Dermis microvascular lymphatic vessel endothelial cell (primary cell): ENCODE results near the gene TNFSF10. TPM values are rescaled to one million over a fixed set of nuclear protein-coding genes. Genes with fewer than 3 reads are reported as not detected.

ENCODE experiments used
- DNase-seq, 2 donors: peaks; one replicate each; pipeline versions ENCODE4 v3.0.0 to v3.0.0-alpha.2; 2010; ENCODE audit warnings: low read depth in 2 of 2
- total RNA-seq: library from RNA; depleted of rRNA; stranded (reverse); fragments of >200 nt; gene quantifications from 2 replicates; pipeline ENCODE4 v1.2.1, GENCODE V29; 2014

The TNFSF10 gene
- total RNA-seq, 1 donor from 2014 or later, result 53.9 TPM

DNA sequence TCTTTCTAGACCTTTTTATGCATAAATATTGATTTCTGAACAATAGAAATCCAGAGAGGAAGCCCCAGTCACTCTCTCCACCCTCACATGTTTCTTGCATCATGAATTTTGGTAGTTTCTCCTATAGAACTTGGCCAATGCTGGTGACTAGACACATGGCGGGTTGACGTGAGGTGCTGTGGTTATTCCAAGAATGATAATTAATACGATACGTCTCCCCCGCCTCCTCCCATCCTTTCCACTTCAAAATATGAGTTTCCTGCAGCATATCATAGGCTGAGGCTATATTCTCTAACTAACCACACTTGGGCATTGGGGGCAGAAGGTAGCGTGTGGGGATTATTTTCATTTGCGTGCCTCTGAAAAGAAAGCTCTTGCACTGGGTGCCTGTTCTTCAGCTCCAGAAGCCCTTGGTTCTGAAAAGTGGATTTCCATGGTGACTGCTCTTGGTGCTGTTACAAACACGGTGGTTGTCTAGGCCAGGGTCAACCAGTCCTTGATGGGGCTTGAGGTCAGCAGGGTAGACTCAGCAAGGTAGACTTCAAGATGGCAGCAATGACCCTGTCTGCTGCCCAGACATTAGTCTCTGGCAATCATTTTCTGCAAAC, 5.3 kb downstream of the TNFSF10 start:
- no peak for DNase-seq

DNA sequence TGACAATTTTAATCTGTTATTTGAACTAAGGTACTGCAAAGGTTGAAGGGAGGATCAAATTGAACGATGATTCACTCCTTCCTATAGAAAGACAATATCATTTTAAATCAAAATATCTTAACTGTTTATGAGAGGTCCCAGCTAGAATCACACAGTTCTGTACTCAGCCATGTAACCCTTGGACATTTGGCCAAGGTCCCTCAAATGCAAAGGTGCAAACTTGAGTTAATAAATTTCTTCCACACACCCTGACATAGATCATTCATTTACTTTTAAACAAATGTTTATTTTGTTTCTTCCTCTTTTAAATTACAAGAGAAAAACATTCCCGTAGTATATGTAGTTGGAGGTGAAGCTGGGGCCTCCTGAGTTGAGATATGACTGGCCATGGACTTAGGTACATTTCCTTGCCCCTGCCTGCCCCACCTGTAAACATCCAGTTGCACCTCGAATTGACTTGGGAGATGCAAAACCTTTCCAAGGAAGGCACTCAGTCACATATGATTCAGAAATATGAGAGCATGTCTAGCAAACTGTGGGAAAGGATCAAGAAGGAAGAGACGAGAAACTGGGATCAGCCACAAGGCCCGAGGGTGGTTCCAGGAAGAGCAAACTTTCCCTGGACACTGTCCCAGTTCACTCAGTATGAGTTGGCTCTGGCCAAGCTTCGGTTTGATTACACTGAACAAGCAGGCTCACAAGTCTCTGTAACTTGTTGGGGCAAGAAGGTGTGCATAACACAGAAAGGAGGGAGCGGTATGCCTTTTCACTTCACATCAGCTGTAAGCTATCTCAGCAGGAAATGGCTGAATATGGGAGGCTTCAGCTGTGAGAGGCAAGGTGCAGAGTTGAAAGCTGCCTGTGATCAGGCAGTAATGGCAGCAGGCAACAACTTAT, 6.7 kb downstream of the TNFSF10 start:
- DNase-seq, result peak in 1 of 2 donors; percentile 91

DNA sequence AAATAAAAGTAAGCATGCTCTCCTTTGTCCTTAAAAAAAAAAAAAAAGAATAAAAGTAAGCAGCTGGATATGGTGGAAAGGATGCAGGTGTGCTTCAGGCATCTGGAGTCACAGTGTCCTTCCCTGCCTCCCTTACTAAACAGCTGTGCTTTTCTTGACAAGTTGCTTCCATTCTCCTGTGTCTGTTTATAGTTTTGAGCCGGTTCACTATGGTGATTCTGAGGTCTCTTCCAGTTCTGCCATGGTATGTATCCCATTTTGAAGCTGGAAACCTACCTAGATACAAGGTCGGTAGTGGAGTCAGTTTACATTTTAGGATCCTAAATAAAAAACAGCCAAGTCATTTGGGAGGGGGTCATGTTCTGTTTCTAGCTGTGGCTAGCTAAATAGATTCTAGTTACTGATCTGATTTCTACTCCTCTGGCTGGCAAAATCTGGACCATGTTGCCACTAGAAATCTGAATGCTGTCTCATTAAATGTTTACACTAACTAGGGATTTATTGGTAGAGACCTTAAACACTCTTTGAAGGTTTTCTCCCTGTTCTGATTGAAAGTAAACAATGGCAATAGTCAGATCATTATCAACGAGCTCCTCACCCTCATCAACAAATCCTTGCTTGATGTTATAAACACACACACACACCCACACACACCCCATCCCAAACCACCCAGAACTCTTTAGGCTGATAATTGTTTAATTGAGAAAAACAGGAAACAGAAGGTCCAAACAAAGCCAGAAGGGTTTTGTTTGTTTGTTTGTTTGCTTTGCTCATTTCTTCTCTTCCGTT, 7.9 kb downstream of the TNFSF10 start:
- peak in 1 of 2 donors; percentile 74 for DNase-seq

DNA sequence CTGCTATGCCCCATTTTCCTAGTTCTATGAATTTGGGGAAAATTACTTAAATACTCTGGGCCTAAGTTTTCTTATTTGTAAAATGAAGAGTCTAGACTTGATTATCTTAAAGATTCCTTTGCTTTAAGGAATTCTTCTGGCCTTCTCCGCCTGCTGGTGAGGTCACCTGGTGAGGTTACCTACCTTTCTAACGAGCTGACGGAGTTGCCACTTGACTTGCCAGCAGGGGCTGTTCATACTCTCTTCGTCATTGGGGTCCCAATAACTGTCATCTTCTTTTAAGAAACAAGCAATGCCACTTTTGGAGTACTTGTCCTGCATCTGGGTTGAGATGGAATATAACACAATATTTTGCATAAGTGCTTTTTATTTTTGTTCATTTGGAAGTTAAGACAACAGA, 8.6 kb downstream of the TNFSF10 start:
- DNase-seq, result no peak

DNA sequence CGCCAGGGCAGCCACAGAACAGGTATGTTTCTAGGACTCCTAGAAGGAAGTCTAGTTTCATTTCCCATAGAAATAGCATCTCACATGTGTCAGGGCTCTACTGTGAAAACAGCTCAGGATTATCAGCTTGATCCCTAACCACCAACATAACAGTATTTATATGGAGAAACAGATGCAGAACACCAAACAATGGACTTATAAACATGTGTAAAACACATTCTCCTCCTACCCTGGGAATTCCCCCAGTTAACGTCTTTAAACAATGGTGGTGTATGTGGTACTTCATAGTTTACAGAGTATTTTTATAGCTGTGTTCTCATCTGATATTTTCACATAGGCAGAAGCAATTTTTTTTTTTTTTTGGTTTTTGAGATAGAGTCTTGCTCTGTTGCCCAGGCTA, 9.7 kb downstream of the TNFSF10 start:
- peak in 1 of 2 donors; percentile 86 for DNase-seq

DNA sequence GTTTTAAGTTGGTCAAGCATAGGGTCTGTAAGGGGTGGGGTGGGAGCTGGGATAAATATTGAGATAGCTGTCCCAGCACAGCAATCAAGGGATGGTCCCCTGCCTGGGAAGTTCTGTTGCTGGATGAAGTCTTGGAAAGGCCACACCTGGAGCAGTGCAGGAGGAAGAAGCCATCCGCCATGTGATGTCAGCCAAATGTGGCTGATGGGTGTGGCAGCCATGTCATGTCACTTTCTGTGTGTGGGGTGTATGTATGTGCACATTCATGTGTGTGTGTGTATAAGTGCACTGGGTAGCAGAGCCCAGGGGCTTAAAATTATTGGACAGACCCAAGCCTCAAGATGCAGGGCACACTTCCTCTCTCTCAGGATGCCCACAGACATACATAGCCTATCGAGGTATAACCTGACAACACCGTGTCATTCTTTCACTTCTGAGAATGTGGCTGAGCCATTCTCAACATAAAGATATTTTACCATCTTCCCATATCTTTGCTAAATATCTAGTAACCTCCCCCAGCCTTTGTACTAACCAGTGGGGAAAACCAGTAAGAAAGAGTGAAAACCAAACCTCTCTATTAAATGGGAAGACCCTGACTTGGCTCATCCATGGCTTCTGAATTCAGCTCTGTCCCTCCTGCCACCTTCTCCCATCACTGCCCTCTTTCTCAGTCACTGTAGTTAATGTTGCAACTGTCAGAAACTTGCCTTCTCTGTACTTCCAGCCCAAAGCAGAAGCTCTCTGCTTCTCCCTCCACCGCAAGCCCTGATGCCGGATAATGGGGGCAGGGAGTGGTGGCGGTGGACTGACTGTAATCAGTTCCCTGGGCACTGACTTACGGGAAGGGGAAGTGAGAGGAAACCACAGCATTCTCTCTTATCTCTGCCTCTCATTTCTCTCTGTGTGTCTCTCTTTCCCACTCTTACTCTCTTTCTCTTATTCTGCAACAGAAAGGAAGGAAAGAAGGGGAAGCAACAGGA, 11.2 kb downstream of the TNFSF10 start:
- DNase-seq, result peak in 1 of 2 donors; percentile 52

DNA sequence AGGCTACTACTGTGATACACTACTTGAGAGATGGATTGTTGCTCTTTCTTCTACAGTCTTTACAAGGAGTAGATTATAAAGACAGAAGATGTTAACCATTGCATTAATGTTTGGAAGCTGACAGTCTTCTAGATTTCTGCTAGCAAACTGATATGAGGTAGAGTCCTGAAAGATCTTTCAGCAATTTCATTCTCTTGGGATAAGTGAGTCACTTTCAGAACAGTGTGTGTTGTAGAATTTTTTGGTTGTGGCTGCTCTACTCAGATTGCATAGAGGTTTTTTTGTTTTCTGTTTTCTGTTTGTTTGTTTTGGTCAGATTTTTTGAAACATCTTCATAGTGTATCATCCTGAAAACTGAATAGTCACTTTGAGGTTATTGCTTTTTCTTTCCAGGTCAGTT, 17.1 kb downstream of the TNFSF10 start:
- no peak for DNase-seq

DNA sequence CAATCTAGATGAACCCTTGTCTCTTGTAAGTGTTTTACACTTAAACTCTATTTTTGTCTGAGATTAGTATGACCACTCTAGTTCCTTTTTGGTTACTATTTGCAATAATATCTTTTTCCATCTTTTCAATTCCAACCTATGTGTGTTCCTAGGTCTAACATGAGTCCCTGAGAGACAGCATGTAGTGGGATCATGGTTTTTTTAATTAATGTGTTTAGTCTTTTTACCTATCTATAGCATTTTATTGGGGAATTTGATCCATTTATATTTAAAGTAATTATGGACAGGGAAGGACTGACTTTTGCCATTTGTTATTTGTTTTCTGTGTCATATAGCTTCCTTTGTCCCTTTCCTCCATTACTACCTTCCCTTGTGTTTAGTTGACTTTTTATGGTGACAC, 21.7 kb downstream of the TNFSF10 start:
- no peak for DNase-seq

DNA sequence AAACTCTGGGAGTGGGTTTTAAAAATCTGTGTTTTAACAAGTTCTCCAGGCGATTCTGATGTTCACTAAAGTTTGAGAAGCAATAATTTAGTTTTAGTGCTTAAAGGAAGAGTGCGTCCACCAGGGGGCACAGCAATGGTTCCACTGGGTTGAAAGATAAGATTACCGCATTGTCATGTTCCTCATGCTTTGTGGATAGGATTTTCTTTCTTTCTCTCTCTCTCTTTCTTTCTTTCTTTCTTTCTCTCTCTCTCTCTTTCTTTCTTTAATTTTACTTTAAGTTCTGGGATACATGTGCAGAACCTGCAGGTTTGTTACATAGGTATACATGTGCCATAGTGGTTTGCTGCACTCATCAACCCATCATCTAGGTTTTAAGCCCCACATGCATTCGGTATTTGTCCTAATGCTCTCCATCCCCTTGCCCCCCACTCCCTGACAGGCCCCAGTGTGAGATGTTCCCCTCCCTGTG, 33.0 kb downstream of the TNFSF10 start:
- DNase-seq, result peak; percentile 67 to 82

DNA sequence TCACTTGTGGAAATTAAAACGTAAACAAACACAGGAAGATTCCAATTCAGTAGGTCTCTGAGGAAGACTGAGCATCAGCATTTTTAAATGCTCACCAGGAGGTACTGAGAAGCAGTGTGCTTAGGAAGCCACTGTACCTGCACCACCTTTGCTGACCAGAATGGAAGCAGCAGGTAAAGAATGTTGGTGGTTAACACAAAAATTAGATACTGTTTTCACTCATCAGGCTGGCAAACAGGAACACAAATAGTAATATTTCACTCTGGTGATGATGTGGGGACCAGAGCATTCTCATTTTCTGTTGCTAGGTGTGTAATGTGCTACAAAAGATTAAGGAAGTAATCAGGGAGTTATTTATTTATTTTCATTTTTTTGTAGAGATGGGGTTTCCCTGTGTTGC, 45.1 kb downstream of the TNFSF10 start:
- DNase-seq, result no peak

DNA sequence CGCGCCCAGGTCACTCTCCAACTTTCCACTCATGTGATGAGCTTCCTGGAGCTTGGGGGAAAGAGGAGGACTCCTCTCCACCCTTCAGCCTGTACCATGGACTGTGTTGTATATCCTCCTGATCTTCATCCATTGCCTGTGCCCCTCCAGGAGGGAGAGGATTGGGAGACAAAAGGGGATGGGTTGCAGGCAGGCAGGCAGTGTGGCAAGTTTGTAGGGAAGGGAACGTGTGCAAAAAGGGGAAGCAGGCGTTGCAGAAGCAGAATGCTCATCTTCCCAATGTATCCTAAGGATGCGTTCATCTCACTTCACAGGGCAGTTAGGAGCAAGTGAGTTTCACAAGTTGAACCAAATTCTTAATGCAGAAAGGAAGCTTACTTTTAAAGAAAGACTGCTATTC, 46.9 kb downstream of the TNFSF10 start:
- no peak for DNase-seq

DNA sequence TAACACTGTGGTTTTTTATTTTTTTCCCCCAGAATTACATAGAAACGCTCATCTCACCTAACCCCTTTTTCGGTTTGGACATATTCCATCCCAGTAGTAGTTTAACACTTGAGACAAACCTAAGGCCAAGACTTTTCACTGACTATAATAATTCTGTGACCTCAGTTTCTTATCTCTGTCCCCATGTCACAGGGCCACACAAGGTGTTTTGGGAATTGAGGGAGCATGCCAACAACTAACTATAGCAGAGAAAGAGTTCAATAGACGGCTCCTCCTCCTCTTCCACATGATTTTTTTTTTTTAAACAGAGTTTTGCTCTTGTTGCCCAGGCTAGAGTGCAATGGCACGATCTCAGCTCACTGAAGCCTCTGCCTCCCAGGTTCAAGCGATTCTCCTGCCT, 47.5 kb downstream of the TNFSF10 start:
- DNase-seq, result no peak

DNA sequence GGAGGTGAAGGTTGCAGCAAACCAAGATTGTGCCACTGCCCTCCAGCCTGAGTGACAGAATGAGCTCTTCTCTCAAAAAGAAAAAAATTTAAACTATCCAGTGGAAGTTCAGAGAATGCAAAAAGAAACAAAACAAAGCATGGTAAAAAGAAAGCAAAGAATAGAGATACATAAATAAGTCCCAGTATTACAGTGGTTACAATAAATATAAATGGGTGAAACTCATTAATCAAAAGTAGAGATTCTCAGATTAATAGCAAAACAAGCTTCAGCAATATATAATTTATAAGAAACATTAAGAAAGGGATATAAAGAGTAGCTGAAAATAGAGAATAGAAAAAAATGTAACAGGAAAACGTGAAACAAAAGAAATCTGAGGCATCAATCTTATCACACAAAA, 51.3 kb downstream of the TNFSF10 start:
- no peak for DNase-seq

DNA sequence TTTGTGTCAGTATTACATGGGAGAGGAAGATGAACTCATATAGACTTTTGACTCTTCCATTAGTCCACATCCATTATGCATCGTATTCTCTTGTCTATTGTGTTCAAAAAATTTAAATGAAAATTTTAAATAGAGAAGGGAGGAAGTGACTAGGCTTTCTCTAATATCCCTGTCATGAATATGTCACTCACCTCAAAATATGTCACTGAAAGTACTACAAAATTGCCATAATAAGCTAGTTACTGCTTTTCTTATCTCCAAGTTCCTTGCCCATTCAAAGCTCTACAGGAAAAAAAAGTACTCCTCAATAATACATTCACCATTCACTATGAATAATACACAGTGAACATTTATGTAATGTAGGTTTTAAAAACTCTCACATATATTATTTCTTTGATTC, 52.6 kb downstream of the TNFSF10 start:
- DNase-seq, result no peak

DNA sequence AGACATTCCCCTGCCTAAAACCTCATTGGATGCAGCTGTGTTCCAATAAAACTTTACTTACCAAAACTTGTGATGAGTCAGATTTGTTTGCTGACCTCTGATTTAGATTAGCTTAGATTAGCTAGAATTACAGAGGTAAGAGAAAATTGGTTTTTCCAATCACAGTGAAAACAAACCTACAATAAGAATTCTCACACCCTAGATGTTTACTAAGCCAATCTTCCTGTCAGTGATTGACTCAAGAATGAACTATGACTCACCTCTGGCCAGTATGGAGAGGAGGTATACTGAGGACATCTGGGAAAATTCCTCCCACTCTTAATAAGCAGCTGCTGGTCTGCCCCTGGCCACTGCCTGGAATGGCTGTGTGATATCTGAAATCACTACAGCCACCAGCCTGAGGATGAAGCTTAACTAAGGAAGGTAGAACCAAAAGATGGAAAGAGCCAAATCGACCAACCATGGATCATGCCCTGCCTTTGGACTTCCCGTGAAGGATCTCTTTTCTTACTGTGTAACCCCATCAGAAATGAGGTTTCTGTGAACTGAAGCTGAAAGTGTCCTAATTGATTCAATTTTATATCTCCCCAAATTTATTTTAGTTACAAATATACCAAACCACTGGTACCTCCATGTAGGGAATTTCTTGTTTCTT, 55.9 kb downstream of the TNFSF10 start:
- DNase-seq, result peak in 1 of 2 donors; percentile 91

DNA sequence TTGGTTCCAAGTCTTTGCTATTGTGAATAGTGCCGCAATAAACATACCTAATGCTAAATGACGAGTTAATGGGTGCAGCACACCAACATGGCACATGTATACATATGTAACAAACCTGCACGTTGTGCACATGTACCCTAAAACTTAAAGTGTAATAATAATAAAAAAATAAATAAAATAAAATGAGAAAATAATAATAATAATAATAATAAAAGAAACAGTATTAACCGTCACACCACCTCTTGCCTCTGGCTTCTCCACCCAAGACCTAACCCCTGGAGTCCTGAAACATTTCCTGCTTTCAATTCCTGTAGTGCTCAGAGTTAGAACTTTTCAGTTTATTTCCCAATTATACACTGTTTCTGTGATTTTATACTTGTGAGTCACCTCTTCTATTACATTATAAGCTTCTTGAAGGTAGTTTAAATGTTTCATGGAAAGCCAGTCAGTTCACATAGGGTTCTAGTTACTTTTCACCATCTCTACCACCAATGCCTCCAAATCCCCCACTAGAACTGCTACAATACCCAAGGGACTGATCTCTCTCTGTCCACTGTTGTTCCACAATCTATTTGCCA, 56.6 kb downstream of the TNFSF10 start:
- no peak for DNase-seq

DNA sequence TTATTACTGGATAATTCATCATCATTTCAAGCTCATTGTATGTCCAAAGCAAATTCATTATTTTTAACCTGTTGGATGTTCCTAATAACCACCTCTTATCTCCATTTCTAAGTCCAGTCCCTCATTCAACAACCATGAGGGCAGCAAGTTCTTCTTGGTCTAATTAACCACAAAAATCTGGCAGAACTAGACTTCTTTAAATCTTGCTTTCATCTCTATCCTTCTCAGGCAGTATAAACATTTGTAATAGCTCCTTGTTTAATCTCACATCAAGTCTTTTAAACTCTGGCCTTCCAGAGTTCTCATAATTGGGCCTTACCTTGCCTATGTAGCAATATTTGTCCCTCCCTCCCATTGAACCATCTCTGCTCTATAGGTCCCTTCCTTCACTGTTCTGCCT, 57.9 kb downstream of the TNFSF10 start:
- DNase-seq, result no peak

DNA sequence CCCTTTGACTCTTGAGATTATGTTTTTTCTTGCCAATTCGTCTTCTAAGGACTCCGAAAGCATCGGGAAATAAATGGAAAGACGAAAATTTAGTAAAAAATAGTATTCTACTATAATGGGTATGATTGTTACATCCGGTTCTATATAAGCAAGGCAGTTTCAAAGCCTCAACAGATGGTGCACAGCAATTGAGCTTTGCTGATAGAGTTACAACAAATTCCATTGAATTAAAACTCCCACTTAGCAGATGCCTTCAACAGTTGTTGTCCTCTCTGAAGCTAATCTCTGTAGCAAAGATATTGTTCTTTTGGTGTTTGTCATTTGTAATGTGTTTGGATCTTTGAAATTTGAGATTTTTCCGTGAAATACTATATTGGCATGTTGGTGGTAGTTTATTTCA, 58.9 kb downstream of the TNFSF10 start:
- no peak for DNase-seq

DNA sequence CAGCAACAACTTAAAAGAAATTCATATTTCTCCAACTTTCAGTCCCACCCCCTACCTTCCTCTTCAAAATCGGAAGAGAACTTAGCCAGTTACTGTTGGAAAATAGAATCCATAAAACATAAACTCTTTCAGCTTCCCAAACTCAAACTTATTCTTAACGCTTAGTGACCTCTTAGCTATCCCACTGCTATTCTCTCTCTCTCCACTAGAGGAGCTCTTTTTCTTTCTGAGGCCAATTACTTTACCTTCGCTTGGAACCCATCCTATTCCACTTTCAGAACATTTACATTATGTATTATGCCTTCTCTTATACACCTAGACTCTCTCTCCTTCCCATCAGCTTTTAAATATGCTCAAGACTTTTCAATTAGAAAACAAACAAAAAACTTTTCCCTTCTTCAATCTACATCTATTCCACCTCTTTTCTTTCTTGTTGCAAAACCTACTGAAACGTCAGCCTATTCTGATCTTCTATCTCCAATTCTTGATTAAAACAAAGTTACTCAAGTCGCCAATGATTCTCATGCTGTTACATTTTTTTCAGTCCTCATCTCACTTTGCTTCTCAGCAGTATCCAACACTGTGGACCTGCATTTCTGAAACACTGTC, 61.6 kb downstream of the TNFSF10 start:
- DNase-seq, result peak; percentile 5 to 51

DNA sequence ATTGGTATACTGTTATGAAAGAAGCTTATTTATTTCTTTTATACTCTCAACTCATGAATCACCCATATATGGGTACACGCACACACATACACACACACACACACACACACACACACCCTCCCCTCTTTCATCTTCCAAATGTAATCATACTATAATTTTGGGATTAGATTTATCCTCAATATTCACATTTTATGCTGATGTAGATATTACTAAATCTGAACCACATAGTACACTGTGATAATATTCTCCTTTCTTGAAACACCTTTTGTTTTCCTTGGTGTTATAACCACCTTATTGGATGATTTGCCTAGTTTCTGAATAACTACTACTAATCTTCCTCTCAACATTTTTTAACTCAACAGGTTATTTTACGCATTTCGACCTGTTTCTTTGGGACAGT, 66.8 kb downstream of the TNFSF10 start:
- DNase-seq, result no peak
